ENCODE measurements around the gene CDKL2.
"Not testable (repeated sequence)": the region's sequence is repeated elsewhere in the genome, so short reads cannot be mapped to it uniquely, and the experiment has no call there.

The CDKL2 gene

DNA sequence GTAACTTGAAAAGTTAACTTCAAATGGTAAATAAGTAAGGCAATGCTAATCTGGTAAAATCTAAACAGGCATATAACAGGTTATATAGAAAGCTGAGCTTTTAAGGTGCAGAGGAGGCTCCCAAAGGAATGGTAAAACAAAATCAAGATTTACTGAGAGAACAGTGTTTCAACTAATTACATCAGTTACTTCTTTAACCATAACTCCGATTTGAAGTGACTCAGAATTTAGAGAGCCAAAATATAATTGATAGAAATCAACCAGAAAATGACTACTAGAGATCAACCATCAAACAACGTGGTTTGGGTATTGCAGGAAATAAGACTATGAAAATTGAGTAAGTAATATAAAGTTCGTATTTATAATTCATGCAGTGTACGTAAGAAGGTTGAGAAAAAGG lies 36.0 kb upstream of the CDKL2 start:
- no peaks in the 10 kb centered on the region for H3K9me3 ChIP-seq (ENCODE audit: low read length)
- H3K9ac ChIP-seq (ENCODE audit: low read length), result no peak overlapping the region
- H3K4me1 ChIP-seq (ENCODE audit: insufficient read depth, low read length), result peaks cover 29% of the 10 kb centered on the region
- peaks cover 5% of the 10 kb centered on the region for H3K36me3 ChIP-seq (ENCODE audit: insufficient read depth, low read length)
- H3K4me3 ChIP-seq (ENCODE audit: low read depth in 1 of 2, low read length in 2 of 2), result no peak overlapping the region
- no peaks in the 10 kb centered on the region for H3K27me3 ChIP-seq (ENCODE audit: control insufficient read depth in 1 of 2, insufficient read depth in 2 of 2, low read length in 2 of 2)
- H3K27ac ChIP-seq (ENCODE audit: low read depth, low read length), result no peak overlapping the region

DNA sequence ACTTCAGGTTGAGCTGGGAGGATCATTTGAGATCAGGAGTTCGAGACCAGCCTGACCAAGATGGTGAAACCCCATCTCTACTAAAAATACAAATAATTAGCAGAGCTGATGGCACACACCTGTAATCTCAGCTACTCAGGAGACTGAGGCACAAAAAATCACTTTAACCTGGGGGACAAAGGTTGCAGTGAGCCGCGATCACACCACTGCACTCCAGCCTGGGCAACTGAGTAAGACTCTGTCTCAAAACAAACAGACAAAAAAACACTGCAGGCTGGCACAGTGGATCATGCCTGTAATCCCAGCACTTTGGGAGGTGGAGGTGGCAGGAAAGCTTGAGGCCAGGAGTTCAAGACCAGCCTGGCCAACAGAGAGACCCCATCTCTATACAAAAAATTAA lies 34.3 kb upstream of the CDKL2 start:
- peaks cover 13% of the 10 kb centered on the region for H3K4me1 ChIP-seq (ENCODE audit: insufficient read depth, low read length)

DNA sequence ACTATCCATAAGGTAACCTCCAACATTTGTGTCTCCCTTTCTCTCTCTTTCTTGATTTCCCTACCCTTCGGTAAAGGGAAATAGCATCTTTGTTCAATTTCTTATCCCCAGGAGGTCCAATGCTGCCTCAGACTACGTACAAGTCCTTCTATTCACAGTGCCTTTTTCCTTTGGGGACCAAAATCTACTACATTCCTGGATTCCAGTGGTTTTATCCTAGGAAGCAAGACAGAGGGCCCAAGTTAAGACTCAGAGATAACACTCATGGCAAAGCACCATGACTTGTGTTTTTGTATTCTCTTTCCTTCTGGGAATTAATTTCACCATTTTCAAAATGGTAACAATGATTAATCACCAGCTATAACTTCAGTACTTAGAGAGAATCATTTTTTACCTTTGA lies 32.3 kb upstream of the CDKL2 start:
- H3K27ac ChIP-seq (ENCODE audit: low read depth, low read length), result no peak overlapping the region
- H3K9me3 ChIP-seq (ENCODE audit: low read length), result no peaks in the 10 kb centered on the region
- H3K36me3 ChIP-seq (ENCODE audit: insufficient read depth, low read length), result peaks cover 11% of the 10 kb centered on the region
- H3K9ac ChIP-seq (ENCODE audit: low read length), result no peak overlapping the region
- no peaks in the 10 kb centered on the region for H3K27me3 ChIP-seq (ENCODE audit: control insufficient read depth in 1 of 2, insufficient read depth in 2 of 2, low read length in 2 of 2)
- H3K4me1 ChIP-seq (ENCODE audit: insufficient read depth, low read length), result peaks cover 6% of the 10 kb centered on the region
- no peak overlapping the region for H3K4me3 ChIP-seq (ENCODE audit: low read depth in 1 of 2, low read length in 2 of 2)

More for the DNA sequence above, 34.3 kb upstream of the CDKL2 start:
- H3K27me3 ChIP-seq (ENCODE audit: control insufficient read depth in 1 of 2, insufficient read depth in 2 of 2, low read length in 2 of 2); H3K36me3 ChIP-seq (ENCODE audit: insufficient read depth, low read length); H3K27ac ChIP-seq (ENCODE audit: low read depth, low read length); H3K4me3 ChIP-seq (ENCODE audit: low read depth in 1 of 2, low read length in 2 of 2); H3K9me3 ChIP-seq (ENCODE audit: low read length); H3K9ac ChIP-seq (ENCODE audit: low read length): not testable (repeated sequence)

DNA sequence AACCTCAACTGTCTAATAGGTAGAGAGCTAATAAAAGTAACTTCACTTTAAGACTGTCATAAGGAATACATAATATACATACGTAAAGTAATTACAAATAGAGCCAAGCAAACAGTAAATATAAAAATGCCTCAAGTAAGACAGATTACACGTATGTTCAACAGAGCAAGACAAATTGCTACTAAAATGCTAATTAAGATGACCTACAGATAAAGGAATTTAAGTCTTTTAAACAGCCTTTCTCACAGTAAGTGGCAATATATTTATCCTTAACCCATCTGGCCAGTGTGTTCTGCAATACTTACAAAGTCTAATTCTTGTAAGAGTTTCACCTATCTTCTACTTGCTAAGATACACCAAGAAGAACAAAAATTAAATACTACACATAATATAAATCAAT lies 30.2 kb upstream of the CDKL2 start:
- Histone ChIP-seq H3K9me3 (ENCODE audit: low read length) (no peaks in the 10 kb centered on the region), H3K9ac (ENCODE audit: low read length) (no peak overlapping the region), H3K27ac (ENCODE audit: low read depth, low read length) (no peak overlapping the region), H3K4me3 (ENCODE audit: low read depth in 1 of 2, low read length in 2 of 2) (no peak overlapping the region), H3K4me1 (ENCODE audit: insufficient read depth, low read length) (peaks cover 5% of the 10 kb centered on the region), H3K36me3 (ENCODE audit: insufficient read depth, low read length) (peaks cover 23% of the 10 kb centered on the region), H3K27me3 (ENCODE audit: control insufficient read depth in 1 of 2, insufficient read depth in 2 of 2, low read length in 2 of 2) (no peaks in the 10 kb centered on the region)

DNA sequence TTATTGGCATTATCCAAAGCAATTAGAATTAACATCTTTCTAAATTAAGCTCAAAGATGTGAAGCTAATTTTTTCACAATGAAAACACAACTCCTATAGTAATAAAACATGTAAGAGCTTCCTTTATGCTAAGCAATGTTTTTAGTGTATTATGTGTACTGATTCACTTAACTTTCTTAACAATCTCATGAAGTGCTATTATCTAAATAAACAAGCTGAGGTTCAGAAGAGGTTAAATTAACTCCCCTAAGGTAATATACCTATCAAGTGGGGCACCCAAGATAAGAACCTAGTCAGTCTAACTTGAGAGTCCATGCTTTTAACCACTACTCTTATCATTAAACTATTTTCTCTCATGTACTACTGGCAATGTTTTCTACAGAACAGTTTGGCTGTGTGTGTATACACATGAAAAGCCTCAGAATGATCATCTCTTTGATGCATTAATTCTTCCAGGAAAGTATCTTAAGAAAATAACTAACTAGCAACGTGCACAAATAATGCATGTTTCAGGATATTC lies 29.2 kb upstream of the CDKL2 start:
- Histone ChIP-seq H3K9ac (ENCODE audit: low read length) (no peak overlapping the region), H3K36me3 (ENCODE audit: insufficient read depth, low read length) (peaks cover 33% of the 10 kb centered on the region), H3K9me3 (ENCODE audit: low read length) (no peaks in the 10 kb centered on the region), H3K27me3 (ENCODE audit: control insufficient read depth in 1 of 2, insufficient read depth in 2 of 2, low read length in 2 of 2) (no peaks in the 10 kb centered on the region), H3K4me3 (ENCODE audit: low read depth in 1 of 2, low read length in 2 of 2) (no peak overlapping the region), H3K4me1 (ENCODE audit: insufficient read depth, low read length) (no peaks in the 10 kb centered on the region), H3K27ac (ENCODE audit: low read depth, low read length) (no peak overlapping the region)

DNA sequence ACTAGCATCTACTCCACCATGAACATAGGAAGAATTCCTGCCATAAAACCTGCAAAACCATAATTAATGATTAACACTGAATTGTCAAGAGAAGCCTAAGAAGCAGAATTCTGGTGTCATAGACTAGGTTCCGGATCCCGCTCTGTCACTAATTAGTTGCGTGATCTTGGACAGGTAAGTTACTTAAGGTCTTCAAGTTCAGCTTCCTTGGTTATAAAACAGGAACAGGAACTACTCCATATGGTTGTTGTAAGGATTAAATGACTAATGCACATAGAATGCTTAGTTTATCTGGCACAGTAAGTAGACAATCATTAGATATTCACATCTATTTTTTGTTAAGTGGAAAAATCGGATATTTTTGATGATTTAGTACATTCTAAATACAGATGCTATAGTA lies 28.5 kb upstream of the CDKL2 start:
- H3K4me1 ChIP-seq (ENCODE audit: insufficient read depth, low read length), result no peaks in the 10 kb centered on the region
- no peaks in the 10 kb centered on the region for H3K9me3 ChIP-seq (ENCODE audit: low read length)
- no peak overlapping the region for H3K4me3 ChIP-seq (ENCODE audit: low read depth in 1 of 2, low read length in 2 of 2)
- H3K27ac ChIP-seq (ENCODE audit: low read depth, low read length), result no peak overlapping the region
- no peaks in the 10 kb centered on the region for H3K27me3 ChIP-seq (ENCODE audit: control insufficient read depth in 1 of 2, insufficient read depth in 2 of 2, low read length in 2 of 2)
- peaks cover 39% of the 10 kb centered on the region for H3K36me3 ChIP-seq (ENCODE audit: insufficient read depth, low read length)
- no peak overlapping the region for H3K9ac ChIP-seq (ENCODE audit: low read length)

DNA sequence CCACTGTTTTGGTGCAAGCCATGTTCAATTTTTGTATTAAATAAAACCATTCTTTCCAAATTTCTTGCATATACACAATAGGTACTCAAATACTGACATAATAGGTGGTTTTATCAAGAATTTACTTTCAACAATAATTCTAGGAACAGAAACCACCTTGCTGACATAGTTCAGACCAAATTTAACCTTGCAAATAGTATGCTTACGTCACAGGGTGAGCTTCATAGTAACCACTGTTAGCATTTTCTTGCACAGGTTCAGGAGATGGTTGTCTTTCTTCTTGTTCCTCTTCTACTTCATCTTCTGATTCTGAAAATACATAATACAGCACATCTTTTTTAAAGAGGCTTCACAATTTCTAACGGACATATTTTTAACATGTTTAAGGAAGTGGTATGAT lies 25.2 kb upstream of the CDKL2 start:
- H3K36me3 ChIP-seq (ENCODE audit: insufficient read depth, low read length), result peaks cover 34% of the 10 kb centered on the region

DNA sequence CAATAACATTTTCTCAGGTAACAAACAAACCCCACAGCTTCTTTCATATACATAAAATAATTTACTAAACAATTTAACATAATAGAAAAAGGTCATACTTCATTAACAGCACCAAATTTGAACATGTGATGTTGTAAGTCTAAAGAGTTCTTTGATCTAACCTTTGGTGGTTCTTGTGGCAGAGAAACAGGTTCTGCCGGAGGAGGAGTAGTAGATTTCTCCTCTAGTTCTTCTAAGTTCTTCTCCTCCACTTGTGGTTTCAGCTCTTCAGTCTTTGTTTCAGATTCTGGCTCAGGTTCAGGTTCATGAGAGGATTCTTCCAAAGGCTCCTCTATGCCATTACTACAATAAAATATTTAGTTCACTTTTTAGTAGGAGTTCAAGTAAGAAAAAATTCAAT lies 24.6 kb upstream of the CDKL2 start:
- no peaks in the 10 kb centered on the region for H3K4me1 ChIP-seq (ENCODE audit: insufficient read depth, low read length)
- H3K9me3 ChIP-seq (ENCODE audit: low read length), result no peaks in the 10 kb centered on the region
- H3K36me3 ChIP-seq (ENCODE audit: insufficient read depth, low read length), result peaks cover 34% of the 10 kb centered on the region
- H3K27me3 ChIP-seq (ENCODE audit: control insufficient read depth in 1 of 2, insufficient read depth in 2 of 2, low read length in 2 of 2), result no peaks in the 10 kb centered on the region
- H3K27ac ChIP-seq (ENCODE audit: low read depth, low read length), result no peak overlapping the region
- no peak overlapping the region for H3K9ac ChIP-seq (ENCODE audit: low read length)
- H3K4me3 ChIP-seq (ENCODE audit: low read depth in 1 of 2, low read length in 2 of 2), result no peak overlapping the region

More for the DNA sequence above, 25.2 kb upstream of the CDKL2 start:
- Histone ChIP-seq H3K9ac (ENCODE audit: low read length) (no peak overlapping the region), H3K4me3 (ENCODE audit: low read depth in 1 of 2, low read length in 2 of 2) (no peak overlapping the region), H3K9me3 (ENCODE audit: low read length) (no peaks in the 10 kb centered on the region), H3K27ac (ENCODE audit: low read depth, low read length) (no peak overlapping the region), H3K4me1 (ENCODE audit: insufficient read depth, low read length) (no peaks in the 10 kb centered on the region), H3K27me3 (ENCODE audit: control insufficient read depth in 1 of 2, insufficient read depth in 2 of 2, low read length in 2 of 2) (no peaks in the 10 kb centered on the region)

DNA sequence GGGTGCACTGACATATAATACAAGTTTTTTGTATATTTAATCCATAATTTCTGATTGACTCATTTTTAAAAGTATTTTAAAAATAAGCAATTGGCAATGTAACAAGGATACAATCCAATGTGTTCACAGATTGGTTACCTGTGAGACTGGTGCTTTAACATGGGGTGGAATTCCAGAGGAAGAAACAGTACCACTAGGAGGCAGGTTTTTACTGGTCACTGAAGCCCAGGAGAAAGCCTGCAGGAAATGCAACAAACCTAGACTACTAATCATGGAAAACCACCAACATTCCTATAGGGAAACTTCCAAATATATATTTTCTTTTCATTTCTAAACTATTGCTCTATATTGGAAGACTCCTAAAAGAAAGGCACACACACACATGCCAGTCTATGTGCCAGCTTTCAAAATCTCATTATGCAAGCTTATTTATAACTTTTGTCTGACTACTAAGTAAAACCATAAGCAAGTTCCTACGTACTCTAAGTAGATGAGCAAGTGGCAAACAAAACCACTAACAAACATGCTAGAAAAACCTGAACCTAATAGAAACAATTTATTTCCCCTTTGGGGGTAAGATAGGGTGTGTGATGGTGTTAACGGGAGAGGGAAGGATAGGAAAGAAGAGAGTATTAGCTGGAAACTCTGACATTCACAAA lies 23.6 kb upstream of the CDKL2 start:
- Histone ChIP-seq H3K36me3 (ENCODE audit: insufficient read depth, low read length) (peaks cover 33% of the 10 kb centered on the region), H3K9me3 (ENCODE audit: low read length) (no peaks in the 10 kb centered on the region), H3K27ac (ENCODE audit: low read depth, low read length) (no peak overlapping the region), H3K4me1 (ENCODE audit: insufficient read depth, low read length) (no peaks in the 10 kb centered on the region), H3K9ac (ENCODE audit: low read length) (no peak overlapping the region), H3K4me3 (ENCODE audit: low read depth in 1 of 2, low read length in 2 of 2) (no peak overlapping the region), H3K27me3 (ENCODE audit: control insufficient read depth in 1 of 2, insufficient read depth in 2 of 2, low read length in 2 of 2) (no peaks in the 10 kb centered on the region)

DNA sequence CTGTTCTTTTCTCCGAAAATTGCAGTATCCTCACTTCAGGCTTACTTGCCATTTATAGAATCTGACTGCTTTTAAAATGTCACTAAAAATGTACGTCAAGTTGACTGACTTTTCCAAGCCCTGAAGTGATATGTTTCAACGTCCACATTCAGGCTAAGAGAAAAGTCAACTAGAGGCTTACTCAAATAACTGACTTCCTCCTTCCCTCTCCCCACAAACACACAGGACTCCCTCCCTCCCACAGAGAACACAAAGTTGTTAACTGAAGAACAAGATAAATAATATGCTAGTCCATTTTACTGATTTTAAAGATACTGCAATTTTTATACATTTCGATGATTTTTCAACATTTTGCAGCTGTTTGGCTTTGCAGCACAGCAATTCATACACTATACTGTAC lies 13.8 kb upstream of the CDKL2 start:
- H3K27me3 ChIP-seq (ENCODE audit: control insufficient read depth in 1 of 2, insufficient read depth in 2 of 2, low read length in 2 of 2), result no peaks in the 10 kb centered on the region
- H3K4me3 ChIP-seq (ENCODE audit: low read depth in 1 of 2, low read length in 2 of 2), result no peak overlapping the region
- H3K4me1 ChIP-seq (ENCODE audit: insufficient read depth, low read length), result no peaks in the 10 kb centered on the region
- H3K9me3 ChIP-seq (ENCODE audit: low read length), result no peaks in the 10 kb centered on the region
- H3K36me3 ChIP-seq (ENCODE audit: insufficient read depth, low read length), result peaks cover 35% of the 10 kb centered on the region
- no peak overlapping the region for H3K27ac ChIP-seq (ENCODE audit: low read depth, low read length)
- no peak overlapping the region for H3K9ac ChIP-seq (ENCODE audit: low read length)

DNA sequence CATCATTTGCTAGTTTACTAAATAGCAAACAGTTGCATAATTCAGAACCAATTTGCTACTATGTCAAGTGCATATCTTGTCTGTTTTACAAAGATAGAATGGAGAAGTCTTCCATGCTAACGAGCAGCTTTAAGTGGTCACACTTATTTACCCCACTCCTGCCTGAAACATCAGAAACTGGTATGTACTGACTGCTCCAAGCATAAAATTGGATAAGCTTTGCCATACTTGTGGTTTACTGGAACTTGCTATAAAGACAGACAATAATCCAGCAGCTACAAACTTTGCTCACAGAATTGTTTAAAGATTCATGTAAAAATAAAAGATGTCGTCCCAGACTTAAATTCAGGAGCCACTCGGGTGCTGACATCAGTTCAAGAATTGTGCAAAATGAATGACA lies 13.3 kb upstream of the CDKL2 start:
- Histone ChIP-seq H3K27ac (ENCODE audit: low read depth, low read length) (no peak overlapping the region), H3K9me3 (ENCODE audit: low read length) (no peaks in the 10 kb centered on the region), H3K4me3 (ENCODE audit: low read depth in 1 of 2, low read length in 2 of 2) (no peak overlapping the region), H3K9ac (ENCODE audit: low read length) (no peak overlapping the region), H3K27me3 (ENCODE audit: control insufficient read depth in 1 of 2, insufficient read depth in 2 of 2, low read length in 2 of 2) (no peaks in the 10 kb centered on the region), H3K4me1 (ENCODE audit: insufficient read depth, low read length) (no peaks in the 10 kb centered on the region), H3K36me3 (ENCODE audit: insufficient read depth, low read length) (peaks cover 35% of the 10 kb centered on the region)

DNA sequence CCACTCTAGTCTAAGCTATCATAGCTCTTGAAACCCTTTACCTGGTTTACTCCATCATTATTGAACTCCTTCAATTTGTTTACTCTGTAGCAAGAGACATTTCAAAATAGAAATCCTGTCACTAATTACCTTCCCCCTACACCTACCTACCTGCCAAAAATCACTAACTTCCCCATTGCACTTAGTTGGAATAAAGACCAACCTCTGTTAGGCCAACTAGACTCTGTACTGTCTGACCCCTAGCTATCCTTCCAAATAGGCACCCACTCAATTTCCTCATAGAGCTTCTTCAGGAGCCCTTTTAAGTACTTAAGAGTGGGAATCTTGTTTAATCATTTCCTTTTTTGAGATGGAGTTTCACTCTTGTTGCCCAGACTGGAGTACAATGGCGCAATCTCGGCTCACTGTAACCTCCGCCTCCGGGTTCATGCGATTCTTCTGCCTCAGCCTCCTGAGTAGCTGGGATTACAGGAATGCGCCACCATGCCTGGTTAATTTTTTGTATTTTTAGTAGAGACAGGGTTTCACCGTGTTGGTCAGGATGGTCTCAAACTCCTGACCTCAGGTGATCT lies 8.9 kb upstream of the CDKL2 start:
- no peak overlapping the region for H3K4me3 ChIP-seq (ENCODE audit: low read depth in 1 of 2, low read length in 2 of 2)
- H3K9me3 ChIP-seq (ENCODE audit: low read length), result no peaks in the 10 kb centered on the region
- no peaks in the 10 kb centered on the region for H3K4me1 ChIP-seq (ENCODE audit: insufficient read depth, low read length)
- H3K27ac ChIP-seq (ENCODE audit: low read depth, low read length), result no peak overlapping the region
- H3K36me3 ChIP-seq (ENCODE audit: insufficient read depth, low read length), result peaks cover 6% of the 10 kb centered on the region
- no peaks in the 10 kb centered on the region for H3K27me3 ChIP-seq (ENCODE audit: control insufficient read depth in 1 of 2, insufficient read depth in 2 of 2, low read length in 2 of 2)
- H3K9ac ChIP-seq (ENCODE audit: low read length), result no peak overlapping the region

All from muscle layer of colon (tissue), 2 donors.